GM21737 (cell line): ENCODE data around the gene MATCAP1.

Source experiments
- ATAC-seq: cut with Tn5 transposase; IDR thresholded peaks from one replicate; pipeline ENCODE4 v1.9.1; 2021; ENCODE audit warnings: mild to moderate bottlenecking, moderate library complexity; ENCODE audit not compliant: unreplicated experiment

Gene MATCAP1

GRCh38 chr16:67174706-67175231 is 9.0 kb downstream of the MATCAP1 start:
- ATAC-seq: no peak

GRCh38 chr16:67173808-67174705 is 9.7 kb downstream of the MATCAP1 start:
- ATAC-seq: peak; percentile 33

- ATAC-seq: no peak
Observed at GRCh38 chr16:67173323-67173722, 10.4 kb downstream of the MATCAP1 start.

- ATAC-seq: peak; percentile 2
Observed at GRCh38 chr16:67170949-67171649, 12.7 kb downstream of the MATCAP1 start.

DNA sequence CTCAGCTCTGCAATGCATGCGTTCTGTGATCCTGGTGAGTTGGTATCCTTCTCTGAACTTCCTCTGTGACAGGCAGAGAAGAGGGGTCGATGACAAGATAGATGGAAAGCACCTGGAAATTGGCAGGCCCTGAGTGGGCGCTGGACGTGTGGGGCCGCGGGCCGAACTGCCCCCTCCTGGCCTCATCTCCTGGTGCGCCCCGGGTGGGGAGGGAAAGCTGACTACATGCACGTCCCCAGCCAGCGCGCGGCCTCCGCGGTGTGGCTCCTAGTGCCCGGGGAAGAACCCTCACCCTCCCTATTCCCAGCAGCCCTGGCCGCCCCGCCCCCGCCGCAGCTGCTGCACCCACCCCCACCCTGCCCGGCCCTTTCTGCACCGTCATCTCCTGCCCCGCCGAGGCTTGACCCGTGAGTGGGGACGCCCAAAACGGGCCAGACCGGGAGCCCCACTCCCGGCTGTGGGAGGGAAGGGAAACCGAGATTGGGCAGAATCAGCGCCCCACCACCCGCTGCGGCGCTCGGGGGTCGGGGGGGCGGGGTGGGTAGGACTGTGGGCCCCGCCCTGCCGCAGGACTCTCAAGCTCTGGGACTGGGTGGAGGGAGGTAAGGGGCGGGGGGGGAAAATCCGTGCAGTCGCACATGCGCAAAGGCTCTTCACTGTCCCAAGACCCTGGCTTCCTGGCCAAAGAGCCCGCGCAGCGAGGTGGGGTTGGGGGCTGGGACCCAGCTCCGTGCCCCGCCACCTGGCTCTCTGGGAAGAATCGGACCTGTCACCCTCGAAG is 13.4 kb downstream of the MATCAP1 start, which contains the start of gene NOL3:
TSS of gene NOL3 (plus strand) at position 371 of the 781 bp plus-strand sequence.
- ATAC-seq: peak; percentile 49

- no peak for ATAC-seq
Observed at GRCh38 chr16:67169642-67170167, 14.1 kb downstream of the MATCAP1 start.

- no peak for ATAC-seq
Observed at GRCh38 chr16:67169011-67169451, 14.7 kb downstream of the MATCAP1 start.

DNA sequence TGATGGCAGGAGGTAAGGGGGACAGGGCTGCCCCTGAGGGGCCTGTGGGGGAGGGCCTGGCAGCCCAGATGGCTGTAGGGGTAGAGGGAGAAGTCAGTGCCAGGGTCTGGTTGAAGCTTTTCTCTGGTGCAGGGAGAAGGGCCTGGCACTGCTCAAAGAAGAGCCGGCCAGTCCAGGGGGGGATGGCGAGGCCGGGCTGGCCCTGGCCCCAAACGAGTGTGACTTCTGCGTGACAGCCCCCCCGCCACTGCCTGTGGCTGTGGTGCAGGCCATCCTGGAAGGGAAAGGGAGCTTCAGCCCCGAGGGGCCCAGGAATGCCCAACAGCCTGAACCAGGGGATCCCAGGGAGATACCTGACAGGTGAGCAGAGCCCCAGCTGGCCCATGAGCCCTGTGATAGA is 16.2 kb downstream of the MATCAP1 start:
- ATAC-seq: no peak

DNA sequence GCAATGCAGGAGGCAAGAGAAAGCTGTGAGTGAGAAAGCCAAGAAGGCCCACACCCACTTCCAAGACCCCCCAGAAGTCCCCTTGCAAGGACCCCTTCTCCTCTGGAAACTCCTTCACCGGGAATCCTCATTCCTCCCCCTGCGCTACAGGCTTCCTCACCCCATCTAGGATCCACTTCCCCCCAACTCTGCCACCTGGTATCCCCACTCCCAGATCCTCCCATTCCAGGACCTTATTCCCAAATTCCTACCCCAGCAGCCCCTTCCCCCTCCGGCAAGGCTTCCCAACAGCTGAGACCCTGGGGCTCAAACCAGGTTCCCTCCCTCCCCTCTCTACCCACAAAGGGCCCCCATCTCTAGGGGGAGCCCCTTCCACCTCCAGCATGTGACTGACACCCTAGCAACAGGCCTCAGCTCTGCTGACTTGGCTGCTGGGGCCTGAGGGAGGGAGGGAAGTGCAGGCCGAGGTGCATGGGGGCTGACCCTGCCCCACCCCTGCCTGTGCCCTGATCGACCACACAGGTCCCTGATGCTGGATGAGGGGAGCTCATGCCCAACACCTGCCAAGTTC is 17.1 kb downstream of the MATCAP1 start:
- ATAC-seq: no peak

DNA sequence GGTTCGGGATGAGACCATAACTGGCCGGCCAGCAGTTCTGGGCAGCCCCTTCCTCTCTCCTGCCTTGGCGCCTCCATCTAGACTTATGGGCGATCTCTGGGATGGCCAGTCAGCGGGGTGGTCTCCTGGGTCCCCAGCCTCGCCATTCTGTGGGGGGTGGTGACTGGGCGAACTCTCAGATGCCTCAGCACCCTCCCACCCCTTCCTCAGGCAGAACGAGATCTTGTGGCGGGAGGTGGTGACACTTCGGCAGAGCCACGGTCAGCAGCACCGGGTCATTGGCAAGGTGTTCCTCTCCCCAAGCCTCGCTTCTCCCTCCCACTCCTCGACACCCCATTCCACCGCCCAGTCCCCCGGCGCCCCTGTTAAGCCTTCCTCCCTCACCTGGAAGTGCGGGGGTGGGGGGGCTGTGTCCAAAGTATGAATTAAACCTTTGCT is 17.6 kb downstream of the MATCAP1 start:
- no peak for ATAC-seq

- ATAC-seq: no peak
Observed at GRCh38 chr16:67165121-67166078, 18.4 kb downstream of the MATCAP1 start.

DNA sequence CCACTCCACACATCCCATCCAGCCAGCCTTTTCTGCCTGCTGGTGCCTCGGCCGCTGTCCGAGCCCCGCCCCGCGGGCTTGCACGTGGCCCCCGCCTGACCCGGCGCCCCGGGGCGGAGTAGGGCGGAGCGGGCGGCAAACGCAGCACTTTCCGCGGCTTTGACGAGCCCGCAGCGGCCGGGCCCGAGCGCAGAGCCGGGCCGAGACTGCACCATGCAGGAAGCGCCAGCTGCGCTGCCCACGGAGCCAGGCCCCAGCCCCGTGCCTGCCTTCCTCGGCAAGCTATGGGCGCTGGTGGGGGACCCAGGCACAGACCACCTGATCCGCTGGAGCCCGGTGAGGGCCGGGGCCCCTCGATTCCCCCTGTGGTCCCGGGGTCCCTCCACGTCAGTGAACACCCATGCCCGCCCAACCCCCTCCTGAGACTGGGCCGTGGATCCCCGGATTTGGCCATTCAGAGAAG is 19.1 kb downstream of the MATCAP1 start, which contains the start of gene HSF4:
TSS of gene HSF4 (plus strand) at position 147 of the 463 bp plus-strand sequence. CDS start at position 214, 67 bp downstream.
- ATAC-seq: no peak

DNA sequence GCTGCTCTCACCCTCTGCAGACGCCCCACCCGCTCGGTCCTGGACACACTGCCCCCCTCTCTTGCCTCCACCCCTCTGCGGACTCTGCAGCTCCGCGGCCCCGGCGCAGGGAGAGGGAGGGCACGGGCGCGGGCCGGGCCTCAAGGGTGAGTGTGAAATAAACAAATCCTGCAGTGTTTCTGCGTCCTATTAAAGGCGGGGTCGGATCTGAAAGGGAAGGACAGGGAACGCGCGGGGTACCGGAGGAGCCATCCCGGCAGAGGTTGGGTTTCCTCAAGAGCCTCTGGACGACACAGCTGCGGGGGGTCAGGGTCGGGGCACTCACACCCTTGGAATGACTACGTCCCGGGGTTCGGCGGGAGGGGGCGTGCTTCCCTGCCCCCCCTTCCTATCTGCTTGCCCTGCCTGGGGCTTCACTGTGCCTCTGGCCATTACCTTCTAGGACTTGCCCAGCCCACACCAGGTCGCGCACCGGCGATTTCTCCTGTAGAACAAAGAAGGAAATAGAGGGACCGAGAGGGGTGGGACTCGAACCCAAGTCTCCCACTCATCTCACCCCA is 19.7 kb downstream of the MATCAP1 start:
- no peak for ATAC-seq

GRCh38 chr16:67163164-67163998 is 20.4 kb downstream of the MATCAP1 start:
- no peak for ATAC-seq

GRCh38 chr16:67162506-67163163 is 21.1 kb downstream of the MATCAP1 start:
- no peak for ATAC-seq

DNA sequence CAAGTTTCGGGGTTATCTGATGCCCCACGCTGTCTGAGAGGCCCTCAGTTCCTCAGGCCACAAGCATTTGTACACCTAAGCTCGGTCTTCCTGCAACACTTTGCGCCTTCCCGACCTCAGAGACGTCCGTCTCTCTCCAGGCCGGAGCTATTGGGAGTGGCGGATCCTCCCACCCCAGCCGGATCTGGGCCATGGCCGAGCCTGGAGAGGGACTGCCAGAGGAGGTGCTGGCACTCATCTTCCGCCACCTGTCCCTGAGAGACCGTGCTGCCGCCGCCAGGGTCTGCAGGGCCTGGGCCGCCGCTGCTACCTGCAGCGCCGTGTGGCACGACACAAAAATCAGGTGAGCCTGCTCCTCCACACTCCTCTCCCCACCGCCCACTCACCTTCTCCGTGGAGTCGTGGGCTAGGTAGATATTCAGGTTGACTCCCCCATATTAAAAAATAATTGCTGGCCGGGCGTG is 22.1 kb downstream of the MATCAP1 start:
- ATAC-seq: no peak
